C4-2B (cell line): ENCODE data around the gene FBXW4.

Experiments used
- H3K27ac ChIP-seq: fragments of 450-650 bp; 2 replicates; pipeline ENCODE4 v1.5.1; 2017
- ZFX ChIP-seq: fragments of 450-650 bp; IDR thresholded peaks from 2 replicates; pipeline ENCODE4 v1.6.1; 2017
- TF ChIP-seq, protein P1 (sequence below): fragments of 450-650 bp; conservative IDR thresholded peaks from 2 replicates; pipeline ENCODE4 v1.5.1; 2017; ENCODE audit warnings: mild to moderate bottlenecking

Gene FBXW4

DNA sequence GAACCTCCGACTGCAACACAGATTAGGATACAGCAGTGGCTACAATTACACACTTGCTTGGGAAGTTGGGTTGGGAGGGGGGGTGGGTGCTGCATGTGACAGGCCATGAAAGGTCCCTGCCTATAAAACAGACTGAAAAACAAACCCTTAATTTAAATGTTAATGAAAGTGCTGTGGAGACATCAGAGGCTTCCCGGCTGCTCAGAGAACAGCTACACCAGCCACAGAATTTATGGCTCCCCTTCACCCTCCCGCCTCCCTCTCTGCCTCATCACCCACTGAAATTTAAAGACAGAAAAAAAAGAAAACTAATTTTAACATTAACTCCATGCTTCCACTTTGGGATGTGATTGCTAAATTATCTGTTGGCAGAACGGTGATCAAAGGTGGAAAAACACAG is 34.7 kb downstream of the FBXW4 start:
- no peak overlapping the region for H3K27ac ChIP-seq
- TF ChIP-seq, protein P1, sequence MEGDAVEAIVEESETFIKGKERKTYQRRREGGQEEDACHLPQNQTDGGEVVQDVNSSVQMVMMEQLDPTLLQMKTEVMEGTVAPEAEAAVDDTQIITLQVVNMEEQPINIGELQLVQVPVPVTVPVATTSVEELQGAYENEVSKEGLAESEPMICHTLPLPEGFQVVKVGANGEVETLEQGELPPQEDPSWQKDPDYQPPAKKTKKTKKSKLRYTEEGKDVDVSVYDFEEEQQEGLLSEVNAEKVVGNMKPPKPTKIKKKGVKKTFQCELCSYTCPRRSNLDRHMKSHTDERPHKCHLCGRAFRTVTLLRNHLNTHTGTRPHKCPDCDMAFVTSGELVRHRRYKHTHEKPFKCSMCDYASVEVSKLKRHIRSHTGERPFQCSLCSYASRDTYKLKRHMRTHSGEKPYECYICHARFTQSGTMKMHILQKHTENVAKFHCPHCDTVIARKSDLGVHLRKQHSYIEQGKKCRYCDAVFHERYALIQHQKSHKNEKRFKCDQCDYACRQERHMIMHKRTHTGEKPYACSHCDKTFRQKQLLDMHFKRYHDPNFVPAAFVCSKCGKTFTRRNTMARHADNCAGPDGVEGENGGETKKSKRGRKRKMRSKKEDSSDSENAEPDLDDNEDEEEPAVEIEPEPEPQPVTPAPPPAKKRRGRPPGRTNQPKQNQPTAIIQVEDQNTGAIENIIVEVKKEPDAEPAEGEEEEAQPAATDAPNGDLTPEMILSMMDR: no peak
- no peak for TF ChIP-seq ZFX

DNA sequence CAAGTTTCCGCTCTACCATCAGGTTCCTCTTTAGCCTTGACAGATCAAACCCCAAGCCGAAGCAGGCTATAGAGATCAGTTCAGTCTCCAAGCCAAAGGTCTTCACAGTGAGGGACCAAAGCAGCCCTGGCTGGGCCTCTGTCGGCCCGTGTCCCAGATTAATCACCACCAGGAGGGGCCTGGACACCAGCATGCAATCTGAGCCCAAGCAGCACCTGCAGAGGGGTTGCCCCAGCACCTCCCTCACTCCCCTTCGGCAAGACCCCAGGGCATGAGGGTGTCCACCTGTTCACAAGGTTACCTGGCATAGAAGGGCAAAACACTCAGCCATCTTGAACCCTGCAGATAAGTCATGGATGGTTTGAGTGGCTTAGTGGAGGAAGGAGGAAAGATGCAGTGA is 36.0 kb downstream of the FBXW4 start:
- no peak for TF ChIP-seq ZFX
- TF ChIP-seq, protein P1: no peak
- no peak overlapping the region for H3K27ac ChIP-seq

DNA sequence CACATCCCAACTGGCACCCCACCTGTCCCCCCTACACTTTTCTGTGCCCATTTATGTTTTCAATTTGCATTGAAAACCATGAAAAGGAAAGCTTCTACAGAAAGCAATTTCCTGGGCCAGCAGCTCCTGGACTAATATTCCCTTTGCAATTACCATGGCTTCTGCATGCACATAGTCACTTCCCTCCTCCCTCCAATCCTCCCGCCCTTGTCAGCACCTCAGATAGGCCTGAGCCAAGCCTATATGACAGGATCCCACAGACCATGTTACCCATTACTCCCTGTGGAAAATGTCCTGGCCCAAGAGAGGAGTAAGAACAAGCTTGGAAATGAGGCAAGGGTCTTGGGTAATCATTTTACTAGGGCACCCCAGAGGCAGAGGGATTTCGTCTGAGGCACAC is 38.1 kb downstream of the FBXW4 start:
- TF ChIP-seq, protein P1: no peak
- TF ChIP-seq ZFX: no peak

DNA sequence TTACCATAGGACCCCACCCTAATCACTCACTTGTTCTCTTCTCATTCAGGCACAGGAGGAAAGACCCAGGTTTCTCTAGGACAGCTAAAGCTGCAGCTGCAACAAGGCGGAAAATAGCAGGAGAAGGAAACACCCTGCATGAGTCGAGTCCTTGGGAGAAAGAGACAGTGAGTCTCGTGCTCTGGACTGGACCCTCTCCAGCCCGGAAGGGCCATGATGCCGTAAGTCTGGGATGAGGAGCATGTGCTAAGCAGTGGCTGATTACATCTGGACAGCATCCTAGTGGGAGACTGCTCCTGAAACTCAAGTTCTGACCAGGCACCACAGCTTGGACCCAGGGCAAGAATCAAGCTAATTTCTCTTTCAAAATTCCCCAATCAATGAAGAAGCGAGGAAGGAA is 39.4 kb downstream of the FBXW4 start:
- H3K27ac ChIP-seq: no peak overlapping the region
- no peak for TF ChIP-seq ZFX
- TF ChIP-seq, protein P1: no peak

More for the DNA sequence above, 38.1 kb downstream of the FBXW4 start:
- H3K27ac ChIP-seq: no peak overlapping the region

DNA sequence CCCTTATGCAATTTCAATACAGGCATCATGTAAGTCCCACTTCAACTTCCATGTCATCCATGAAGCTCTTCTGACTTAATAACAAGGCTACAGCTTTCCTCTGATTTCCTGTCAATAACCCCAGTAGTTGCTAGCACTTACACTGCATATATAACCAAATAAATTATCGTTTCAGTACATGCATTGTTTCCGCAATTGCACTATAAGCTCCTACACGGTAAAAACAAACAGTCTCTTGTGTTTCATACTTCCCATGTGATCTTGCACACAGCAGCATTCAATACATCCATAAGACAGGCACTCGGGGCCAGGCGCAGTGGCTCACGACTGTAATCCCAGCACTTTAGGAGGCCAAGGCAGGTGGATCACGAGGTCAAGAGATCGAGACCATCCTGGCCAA is 41.4 kb downstream of the FBXW4 start:
- TF ChIP-seq, protein P1: no peak
- no peak overlapping the region for H3K27ac ChIP-seq

DNA sequence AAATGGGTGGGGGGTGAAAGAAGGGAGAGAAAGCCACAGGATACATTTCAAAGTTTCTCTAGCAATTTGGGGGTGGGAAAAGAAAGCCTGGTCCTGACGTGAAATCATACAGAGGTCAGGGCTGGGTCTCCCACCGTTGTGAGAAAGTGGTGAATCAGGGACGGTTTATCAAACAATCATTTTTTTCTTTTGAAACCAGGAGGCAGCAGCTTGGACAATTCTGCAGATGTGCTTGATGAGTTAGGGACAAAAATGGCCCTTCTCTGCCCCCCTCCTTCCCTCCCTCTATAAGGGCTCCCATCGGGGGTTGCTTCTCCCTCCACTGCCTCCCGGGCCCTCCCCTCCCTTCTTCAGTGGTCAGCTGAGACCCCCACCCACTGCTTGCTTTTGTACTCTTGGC is 43.6 kb downstream of the FBXW4 start:
- H3K27ac ChIP-seq: no peak overlapping the region
- TF ChIP-seq, protein P1: no peak
- TF ChIP-seq ZFX: no peak

DNA sequence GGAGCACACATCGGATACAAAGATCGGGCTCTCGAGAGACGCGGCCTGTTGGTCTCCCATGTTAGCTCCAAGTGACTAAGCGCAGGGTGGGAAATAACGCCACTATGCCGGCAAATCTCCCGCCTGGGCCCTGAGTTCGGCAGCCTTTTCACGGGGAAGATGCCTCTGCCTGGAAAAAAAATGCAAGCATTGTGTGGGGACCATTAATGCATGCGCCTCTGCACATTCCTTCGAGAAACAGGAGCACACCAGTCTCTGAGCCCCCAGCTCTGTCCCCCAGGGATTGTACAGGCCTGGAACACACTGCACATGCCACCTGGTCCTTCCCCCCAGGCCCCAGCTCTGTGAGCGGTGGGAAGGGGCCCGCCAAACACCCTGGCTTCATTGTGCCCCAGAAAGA is 44.1 kb downstream of the FBXW4 start:
- H3K27ac ChIP-seq: no peak overlapping the region
- TF ChIP-seq, protein P1: no peak
- TF ChIP-seq ZFX: no peak
